ENCODE data around the gene NCR2. TPM values are rescaled to one million over a fixed set of nuclear protein-coding genes. Genes with fewer than 3 reads are reported as not detected.

NCR2 gene
- total and polyA plus RNA-seq, 2 donors (not counting 1 experiment from before 2014, with no cell fraction given), result not detected

GRCh38 chr6:41352396-41352795 lies 17.0 kb downstream of the NCR2 start:
- H3K27ac Mint-ChIP-seq, result no peak overlapping the region
- H3K4me1 Mint-ChIP-seq, result no peaks in the 10 kb centered on the region
- ChIA-PET POLR2A (no interaction called here), CTCF (no interaction called here)
- no peak overlapping the region for H3K4me2 ChIP-seq (replicated peaks; ENCODE audit: low read depth, low read length, poor library complexity, severe bottlenecking)
- H3K4me3 Mint-ChIP-seq, result no peak overlapping the region
- H3K79me2 ChIP-seq (ENCODE audit: control insufficient read depth, insufficient read depth, low read length), result no peaks in the 10 kb centered on the region
- no peaks in the 10 kb centered on the region for H3K36me3 ChIP-seq (replicated peaks in 1 of 2; ENCODE audit: control extremely low read depth in 1 of 2, control insufficient read depth in 1 of 2, extremely low read depth in 1 of 2, insufficient read depth in 2 of 2, low read length in 1 of 2)
- TF ChIP-seq CTCF (IDR thresholded peaks at IDR 0.05) (no peak), EZH2 (IDR thresholded peaks at IDR 0.05; ENCODE audit: borderline replicate concordance, insufficient read depth, low read depth, low read length, poor library complexity, severe bottlenecking) (no peak)
- intact Hi-C loops (cut with micrococcal nuclease), result no loop called here
- 21% methylated on average over 3 of the region's 3 CpGs for WGBS (ENCODE audit: insufficient coverage)
- H3K4me1 ChIP-seq (ENCODE audit: control insufficient read depth in 2 of 2, insufficient read depth in 2 of 2, low read length in 2 of 2), result no peaks in the 10 kb centered on the region
- no peaks in the 10 kb centered on the region for H3K9me3 Mint-ChIP-seq (ENCODE audit: insufficient read depth)
- ATAC-seq (ENCODE audit: low read depth), result no peak
- peaks cover 0 to 7% (median 0%) of the 10 kb centered on the region in 3 donors for H3K9me3 ChIP-seq (ENCODE audit: control extremely low read depth in 1 of 3, control insufficient read depth in 2 of 3, insufficient read depth in 1 of 3, low read length in 2 of 3)
- peaks cover 45% of the 10 kb centered on the region for H3K27me3 Mint-ChIP-seq
- no peak for DNase-seq
- peaks cover 0 to 22% (median 9%) of the 10 kb centered on the region in 4 experiments for H3K27me3 ChIP-seq (replicated peaks in 1 of 4; ENCODE audit: control extremely low read depth in 1 of 4, control insufficient read depth in 3 of 4, insufficient read depth in 4 of 4, low read length in 3 of 4)
- no peak overlapping the region for H3K9ac ChIP-seq (ENCODE audit: low read length)
- H4K20me1 ChIP-seq (ENCODE audit: control insufficient read depth, insufficient read depth, low read length, poor library complexity, severe bottlenecking), result no peaks in the 10 kb centered on the region
- no peak overlapping the region for H2AFZ ChIP-seq (ENCODE audit: insufficient read depth, low read depth, low read length, poor library complexity, severe bottlenecking)
- H3K27ac ChIP-seq (ENCODE audit: low read length in 2 of 2), result no peak overlapping the region
- no peak overlapping the region for H3K4me3 ChIP-seq (ENCODE audit: control extremely low read depth in 1 of 5, extremely low read depth in 1 of 5, insufficient read depth in 1 of 5, low read depth in 2 of 5, low read length in 4 of 5)

- WGBS (ENCODE audit: insufficient coverage), result 94% methylated on average over 2 of the region's 3 CpGs
- no peak for TF ChIP-seq EZH2 (IDR thresholded peaks at IDR 0.05; ENCODE audit: borderline replicate concordance, insufficient read depth, low read depth, low read length, poor library complexity, severe bottlenecking)
- TF ChIP-seq CTCF (IDR thresholded peaks at IDR 0.05), result no peak
- Histone ChIP-seq H3K36me3 (replicated peaks in 1 of 2; ENCODE audit: control extremely low read depth in 1 of 2, control insufficient read depth in 1 of 2, extremely low read depth in 1 of 2, insufficient read depth in 2 of 2, low read length in 1 of 2) (no peaks in the 10 kb centered on the region), H3K9ac (ENCODE audit: low read length) (no peak overlapping the region), H3K4me1 (ENCODE audit: control insufficient read depth in 2 of 2, insufficient read depth in 2 of 2, low read length in 2 of 2) (no peaks in the 10 kb centered on the region), H3K27me3 (replicated peaks in 1 of 4; ENCODE audit: control extremely low read depth in 1 of 4, control insufficient read depth in 3 of 4, insufficient read depth in 4 of 4, low read length in 3 of 4) (peaks cover 0 to 25% (median 8%) of the 10 kb centered on the region in 4 experiments), H3K9me3 (ENCODE audit: control extremely low read depth in 1 of 3, control insufficient read depth in 2 of 3, insufficient read depth in 1 of 3, low read length in 2 of 3) (peaks cover 0 to 7% (median 2%) of the 10 kb centered on the region in 3 donors), H3K27ac (ENCODE audit: low read length in 2 of 2) (no peak overlapping the region), H4K20me1 (ENCODE audit: control insufficient read depth, insufficient read depth, low read length, poor library complexity, severe bottlenecking) (no peaks in the 10 kb centered on the region), H3K4me3 (ENCODE audit: control extremely low read depth in 1 of 5, extremely low read depth in 1 of 5, insufficient read depth in 1 of 5, low read depth in 2 of 5, low read length in 4 of 5) (no peak overlapping the region), H3K79me2 (ENCODE audit: control insufficient read depth, insufficient read depth, low read length) (no peaks in the 10 kb centered on the region), H3K4me2 (replicated peaks; ENCODE audit: low read depth, low read length, poor library complexity, severe bottlenecking) (no peak overlapping the region), H2AFZ (ENCODE audit: insufficient read depth, low read depth, low read length, poor library complexity, severe bottlenecking) (no peak overlapping the region)
- Mint-ChIP-seq H3K4me1 (no peaks in the 10 kb centered on the region), H3K27me3 (peaks cover 40% of the 10 kb centered on the region), H3K4me3 (no peak overlapping the region), H3K9me3 (ENCODE audit: insufficient read depth) (no peaks in the 10 kb centered on the region), H3K27ac (no peak overlapping the region)
- intact Hi-C loops (cut with micrococcal nuclease), result no loop called here
- POLR2A ChIA-PET, result no interaction called here
- CTCF ChIA-PET, result no interaction called here
- DNase-seq (no peak), ATAC-seq (ENCODE audit: low read depth) (no peak)
Measured at GRCh38 chr6:41352907-41353306, 17.5 kb downstream of the NCR2 start.

All from B cell (primary cell).